Body of pancreas (tissue), 4 donors: Measurements from ENCODE around the gene GPR155.
"Not testable (repeated sequence)": the region's sequence is repeated elsewhere in the genome, so short reads cannot be mapped to it uniquely, and the experiment has no call there.

ENCODE experiments used
- CTCF ChIP-seq, 7 experiments: fragments of 450-650 bp in 4 of 7; fragments of 200-600 bp in 3 of 7; sonication (generic) in 3 of 7; IDR thresholded peaks; one replicate each; pipeline ENCODE4 v1.5.1; 2016 to 2019; ENCODE audit warnings: antibody characterized with exemption in 7 of 7
- POLR2A ChIP-seq, 3 donors: fragments of 450-650 bp; IDR thresholded peaks; one replicate each; pipeline ENCODE4 v1.6.1; 2016; ENCODE audit warnings: antibody characterized with exemption in 3 of 3, mild to moderate bottlenecking in 2 of 3

- not testable (repeated sequence) for TF ChIP-seq POLR2A, CTCF (IDR thresholded peaks at IDR 0.05)
These were observed 76.8 kb downstream of the GPR155 start for GRCh38 chr2:174410039-174410438.
